GM23338 (cell line): ENCODE measurements around the gene TEPSIN. TPM values are rescaled to one million over a fixed set of nuclear protein-coding genes. Genes with fewer than 3 reads are reported as not detected.

ENCODE experiments used
- ATAC-seq: fragments of 200-7000 bp; cut with Tn5 transposase; 3 replicates; pipeline ENCODE4 v1.9.1; 2020
- DNase-seq: peaks from one replicate; pipeline ENCODE4 v3.0.0-alpha.2; 2015; ENCODE audit warnings: low spot score
- H2AFZ ChIP-seq: fragments of 200-600 bp; sonication (generic); 2 replicates; pipeline ENCODE4 v1.8.0; 2016; ENCODE audit warnings: antibody characterized with exemption, mild to moderate bottlenecking, moderate library complexity
- H3F3A ChIP-seq: fragments of 200-600 bp; sonication (generic); replicated peaks from 2 replicates; pipeline ENCODE4 v1.8.0; 2017; ENCODE audit warnings: antibody characterized with exemption, mixed run types, low read depth
- H3K27ac ChIP-seq: fragments of 200-600 bp; sonication (generic); 2 replicates; pipeline ENCODE4 v1.6.1; 2016; ENCODE audit warnings: low read depth
- H3K27me3 ChIP-seq: fragments of 200-600 bp; sonication (generic); 2 replicates; pipeline ENCODE4 v1.8.0; 2016; ENCODE audit warnings: mild to moderate bottlenecking, mixed run types, moderate library complexity; ENCODE audit not compliant: insufficient read depth
- H3K36me3 ChIP-seq: fragments of 200-600 bp; sonication (generic); 2 replicates; pipeline ENCODE4 v1.8.0; 2016; ENCODE audit warnings: mild to moderate bottlenecking; ENCODE audit not compliant: insufficient read depth
- H3K4me1 ChIP-seq: fragments of 200-600 bp; sonication (generic); 2 replicates; pipeline ENCODE4 v1.8.0; 2016; ENCODE audit warnings: mild to moderate bottlenecking, moderate library complexity; ENCODE audit not compliant: insufficient read depth
- H3K4me2 ChIP-seq: fragments of 200-600 bp; sonication (generic); 2 replicates; pipeline ENCODE4 v1.7.1; 2017; ENCODE audit warnings: mixed run types
- H3K4me3 ChIP-seq: fragments of 200-600 bp; sonication (generic); 2 replicates; pipeline ENCODE4 v1.6.1; 2016; ENCODE audit warnings: mixed run types
- H3K79me2 ChIP-seq: fragments of 200-600 bp; sonication (generic); replicated peaks from 2 replicates; pipeline ENCODE4 v1.8.0; 2017; ENCODE audit warnings: mild to moderate bottlenecking; ENCODE audit not compliant: insufficient read depth
- H3K9me2 ChIP-seq: fragments of 200-600 bp; sonication (generic); 2 replicates; pipeline ENCODE4 v1.8.0; 2017; ENCODE audit not compliant: insufficient read depth
- H4K20me1 ChIP-seq: fragments of 200-600 bp; sonication (generic); replicated peaks from 2 replicates; pipeline ENCODE4 v1.8.0; 2017; ENCODE audit warnings: mild to moderate bottlenecking; ENCODE audit not compliant: insufficient read depth
- H3K27ac Mint-ChIP-seq: 2 replicates; pipeline ENCODE4 v1.8.0; 2020; ENCODE audit warnings: inconsistent platforms, mild to moderate bottlenecking, moderate library complexity, mixed read lengths
- H3K27me3 Mint-ChIP-seq: 3 replicates; pipeline ENCODE4 v1.8.0; 2022; ENCODE audit warnings: low read depth, mild to moderate bottlenecking, moderate library complexity, mixed read lengths, inconsistent platforms; ENCODE audit not compliant: insufficient read depth, poor library complexity
- H3K36me3 Mint-ChIP-seq: 3 replicates; pipeline ENCODE4 v1.8.0; 2021; ENCODE audit warnings: low read depth, mild to moderate bottlenecking, inconsistent platforms, moderate library complexity, mixed read lengths
- H3K4me1 Mint-ChIP-seq: 3 replicates; pipeline ENCODE4 v1.8.0; 2020; ENCODE audit warnings: mild to moderate bottlenecking, inconsistent platforms, mixed read lengths
- H3K4me3 Mint-ChIP-seq: 3 replicates; pipeline ENCODE4 v1.8.0; 2021; ENCODE audit warnings: moderate library complexity, mild to moderate bottlenecking, inconsistent platforms, mixed read lengths
- H3K9me3 Mint-ChIP-seq: 3 replicates; pipeline ENCODE4 v1.8.0; 2020; ENCODE audit warnings: moderate library complexity, mild to moderate bottlenecking, inconsistent platforms, mixed read lengths
- CREB1 ChIP-seq: fragments of 250-450 bp; sonication (Bioruptor Pico); IDR thresholded peaks from 2 replicates; pipeline ENCODE4 v1.5.0; 2020; ENCODE audit warnings: low read depth, mild to moderate bottlenecking, moderate library complexity
- CTCF ChIP-seq, 2 experiments: fragments of 200-600 bp in 1 of 2; sonication (generic) in 1 of 2; conservative IDR thresholded peaks; 2 replicates each; pipeline versions ENCODE4 v1.5.1 to v1.6.1; 2016 to 2017; ENCODE audit warnings: antibody characterized with exemption in 2 of 2, low read depth in 2 of 2, mild to moderate bottlenecking in 2 of 2, moderate library complexity in 1 of 2
- ETS1 ChIP-seq: IDR thresholded peaks from 2 replicates; pipeline ENCODE4 v1.6.1; 2016; ENCODE audit warnings: antibody characterized with exemption
- EZH2phosphoT487 ChIP-seq: fragments of 200-600 bp; sonication (generic); IDR thresholded peaks from one replicate; pipeline ENCODE4 v1.8.1; 2018; ENCODE audit warnings: antibody characterized with exemption; ENCODE audit not compliant: unreplicated experiment
- NANOG ChIP-seq: IDR thresholded peaks from 2 replicates; pipeline ENCODE4 v1.6.1; 2016; ENCODE audit warnings: antibody characterized with exemption, borderline replicate concordance
- POLR2AphosphoS5 ChIP-seq: IDR thresholded peaks from 2 replicates; pipeline ENCODE4 v1.6.1; 2016; ENCODE audit warnings: antibody characterized with exemption, low read depth
- REST ChIP-seq: IDR thresholded peaks from one replicate; pipeline ENCODE4 v1.6.1; 2018; ENCODE audit warnings: antibody characterized with exemption; ENCODE audit not compliant: unreplicated experiment
- STAT1 ChIP-seq: IDR thresholded peaks from one replicate; pipeline ENCODE4 v1.6.1; 2016; ENCODE audit warnings: antibody characterized with exemption; ENCODE audit not compliant: unreplicated experiment
- ZNF114 ChIP-seq: fragments of 250-450 bp; sonication (Bioruptor Pico); IDR thresholded peaks from 2 replicates; pipeline ENCODE4 v1.5.0; 2020; ENCODE audit warnings: mild to moderate bottlenecking, moderate library complexity
- ZNF331 ChIP-seq: fragments of 250-450 bp; sonication (Bioruptor Pico); IDR thresholded peaks from 2 replicates; pipeline ENCODE4 v1.5.0; 2020; ENCODE audit warnings: low read depth, mild to moderate bottlenecking, moderate library complexity
- polyA plus RNA-seq: library from polyadenylated mRNA; unstranded; fragments of >200 nt; fragmentation: Nextera tagmentation; extraction: Ambion mirVana; gene quantifications from 2 replicates; pipeline ENCODE4 v1.2.1, GENCODE V29; 2016
- total RNA-seq: library from RNA; depleted of rRNA; stranded (reverse); fragments of >200 nt; shearing (Covaris generic); gene quantifications from 2 replicates; pipeline ENCODE4 v1.2.3, GENCODE V29; 2014

TEPSIN gene
- total and polyA plus RNA-seq, 2 experiments from 2014 or later: 4.4 to 25.3 TPM

- ATAC-seq: no peak
- H3K4me3 Mint-ChIP-seq: no peak overlapping the region
These were observed 26.7 kb upstream of the TEPSIN start for GRCh38 chr17:81265576-81265975.

More at GRCh38 chr17:81265576-81265975, 26.7 kb upstream of the TEPSIN start:
- Mint-ChIP-seq H3K4me1 (no peaks in the 10 kb centered on the region; the same call in 2 of the 3 replicates), H3K27ac (no peak overlapping the region), H3K27me3 (peaks cover 6% of the 10 kb centered on the region), H3K36me3 (peaks cover 12% of the 10 kb centered on the region), H3K9me3 (no peaks in the 10 kb centered on the region)
- TF ChIP-seq EZH2phosphoT487 (no peak), STAT1 (no peak), CREB1 (CRISPR knock-in tag) (no peak), ETS1 (no peak), POLR2AphosphoS5 (no peak), REST (no peak), CTCF (conservative IDR thresholded peaks at IDR 0.05; ENCODE audit: low read depth in 2 of 2) (no peak), NANOG (no peak), ZNF331 (CRISPR knock-in tag) (no peak), ZNF114 (CRISPR knock-in tag) (no peak)
- Histone ChIP-seq H3K27me3 (no peaks in the 10 kb centered on the region), H3K36me3 (no peaks in the 10 kb centered on the region), H2AFZ (no peak overlapping the region), H3K4me3 (no peak overlapping the region), H3K9me2 (no peaks in the 10 kb centered on the region), H3K27ac (no peak overlapping the region), H3K4me2 (no peak overlapping the region), H3K79me2 (no peaks in the 10 kb centered on the region), H3K4me1 (no peaks in the 10 kb centered on the region), H4K20me1 (no peaks in the 10 kb centered on the region), H3F3A (no peaks in the 10 kb centered on the region)
- no peak for DNase-seq
